H9 (cell line): ENCODE results near the gene TIAM2. TPM values are rescaled to one million over a fixed set of nuclear protein-coding genes. Genes with fewer than 3 reads are reported as not detected.

ENCODE experiments used
- DNase-seq: peaks from one replicate; pipeline ENCODE4 v3.0.0-alpha.2; 2017
- H2AFZ ChIP-seq: one replicate; pipeline ENCODE4 v1.6.1; 2013; ENCODE audit warnings: mild to moderate bottlenecking, low read length, control low read depth, moderate library complexity
- H2AK5ac ChIP-seq: 2 replicates; pipeline ENCODE4 v1.6.1; 2013; ENCODE audit warnings: low read length, control low read depth, mixed read lengths; ENCODE audit not compliant: insufficient read length
- H2BK120ac ChIP-seq: one replicate; pipeline ENCODE4 v1.6.1; 2013; ENCODE audit warnings: low read depth, mild to moderate bottlenecking, low read length, control low read depth, inconsistent platforms; ENCODE audit not compliant: poor library complexity, severe bottlenecking
- H2BK12ac ChIP-seq: 2 replicates; pipeline ENCODE4 v1.6.1; 2013; ENCODE audit warnings: low read length, control low read depth, mixed read lengths, low read depth; ENCODE audit not compliant: insufficient read length
- H2BK15ac ChIP-seq: 2 replicates; pipeline ENCODE4 v1.6.1; 2013; ENCODE audit warnings: low read depth, low read length, control low read depth
- H2BK20ac ChIP-seq: one replicate; pipeline ENCODE4 v1.6.1; 2013; ENCODE audit warnings: low read depth, mild to moderate bottlenecking, low read length, control low read depth, inconsistent platforms; ENCODE audit not compliant: poor library complexity, severe bottlenecking
- H2BK5ac ChIP-seq: 2 replicates; pipeline ENCODE4 v1.6.1; 2013; ENCODE audit warnings: low read length, control low read depth, mixed read lengths; ENCODE audit not compliant: insufficient read length
- H3K14ac ChIP-seq: 2 replicates; pipeline ENCODE4 v1.6.1; 2013; ENCODE audit warnings: low read length, control low read depth; ENCODE audit not compliant: insufficient read depth
- H3K18ac ChIP-seq: 2 replicates; pipeline ENCODE4 v1.6.1; 2013; ENCODE audit warnings: low read depth, mild to moderate bottlenecking, mixed read lengths, low read length, control low read depth; ENCODE audit not compliant: insufficient read length
- H3K23ac ChIP-seq: 2 replicates; pipeline ENCODE4 v1.6.1; 2013; ENCODE audit warnings: low read length, control low read depth, mixed read lengths, low read depth; ENCODE audit not compliant: insufficient read length
- H3K23me2 ChIP-seq: 2 replicates; pipeline ENCODE4 v1.6.1; 2013; ENCODE audit warnings: low read depth, mild to moderate bottlenecking, mixed read lengths, low read length, control low read depth; ENCODE audit not compliant: insufficient read length, poor library complexity, severe bottlenecking
- H3K27ac ChIP-seq: 2 replicates; pipeline ENCODE4 v1.5.1; 2013; ENCODE audit warnings: low read length, control low read depth, mixed read lengths, low read depth; ENCODE audit not compliant: insufficient read length
- H3K27me3 ChIP-seq: 2 replicates; pipeline ENCODE4 v1.6.1; 2013; ENCODE audit warnings: low read length, control low read depth, inconsistent platforms; ENCODE audit not compliant: insufficient read depth
- H3K4ac ChIP-seq: 2 replicates; pipeline ENCODE4 v1.6.1; 2013; ENCODE audit warnings: low read depth, mild to moderate bottlenecking, control low read depth, inconsistent platforms, low read length, moderate library complexity
- H3K4me1 ChIP-seq: 2 replicates; pipeline ENCODE4 v1.6.1; 2013; ENCODE audit warnings: low read length, control low read depth, inconsistent platforms; ENCODE audit not compliant: insufficient read depth
- H3K4me2 ChIP-seq: 2 replicates; pipeline ENCODE4 v1.6.1; 2013; ENCODE audit warnings: low read length, control low read depth, mixed read lengths; ENCODE audit not compliant: insufficient read length, insufficient read depth
- H3K56ac ChIP-seq: 2 replicates; pipeline ENCODE4 v1.6.1; 2013; ENCODE audit warnings: low read depth, mild to moderate bottlenecking, mixed read lengths, low read length, control low read depth; ENCODE audit not compliant: insufficient read length
- H3K79me1 ChIP-seq: 2 replicates; pipeline ENCODE4 v1.6.1; 2013; ENCODE audit warnings: low read depth, mild to moderate bottlenecking, moderate library complexity, low read length, control low read depth, inconsistent platforms; ENCODE audit not compliant: insufficient read depth, poor library complexity, severe bottlenecking
- H3K79me2 ChIP-seq: 2 replicates; pipeline ENCODE4 v1.6.1; 2013; ENCODE audit warnings: low read length, control low read depth, inconsistent platforms; ENCODE audit not compliant: insufficient read depth
- H3K9ac ChIP-seq: 2 replicates; pipeline ENCODE4 v1.6.1; 2013; ENCODE audit warnings: low read length, control low read depth, mixed read lengths; ENCODE audit not compliant: insufficient read length; ENCODE audit errors: extremely low read depth
- H3K9me3 ChIP-seq: one replicate; pipeline ENCODE4 v1.6.1; 2013; ENCODE audit warnings: low read depth, low read length, inconsistent platforms; ENCODE audit not compliant: control insufficient read depth
- H3T11ph ChIP-seq: one replicate; pipeline ENCODE4 v1.6.1; 2013; ENCODE audit warnings: mild to moderate bottlenecking, low read length, control low read depth, inconsistent platforms
- H4K20me1 ChIP-seq: one replicate; pipeline ENCODE4 v1.6.1; 2013; ENCODE audit not compliant: control insufficient read depth, insufficient read length, insufficient read depth
- H4K5ac ChIP-seq: 2 replicates; pipeline ENCODE4 v1.6.1; 2013; ENCODE audit warnings: low read depth, mild to moderate bottlenecking, mixed read lengths, low read length, control low read depth; ENCODE audit not compliant: insufficient read length
- H4K8ac ChIP-seq: replicated peaks from 2 replicates; pipeline ENCODE4 v1.6.1; 2013; ENCODE audit warnings: low read length, control low read depth, mixed read lengths, low read depth; ENCODE audit not compliant: insufficient read length
- H4K91ac ChIP-seq: 2 replicates; pipeline ENCODE4 v1.6.1; 2013; ENCODE audit warnings: low read depth, mild to moderate bottlenecking, moderate library complexity, mixed read lengths, low read length, control low read depth; ENCODE audit not compliant: insufficient read length
- H3K27ac Mint-ChIP-seq, 3 experiments: 2 replicates in 2 of 3; 3 replicates in 1 of 3; pipeline ENCODE4 v1.8.0; 2020 to 2021; ENCODE audit warnings: mixed read lengths in 3 of 3, mild to moderate bottlenecking in 1 of 3, moderate library complexity in 1 of 3
- H3K27me3 Mint-ChIP-seq: 2 replicates; pipeline ENCODE4 v1.8.0; 2021; ENCODE audit warnings: low read depth, mild to moderate bottlenecking, moderate library complexity, mixed read lengths
- H3K36me3 Mint-ChIP-seq, 3 experiments: 2 replicates in 2 of 3; 3 replicates in 1 of 3; pipeline ENCODE4 v1.8.0; 2020 to 2021; ENCODE audit warnings: low read depth in 3 of 3, mixed read lengths in 3 of 3; ENCODE audit not compliant: insufficient read depth in 1 of 3
- H3K4me1 Mint-ChIP-seq, 2 experiments: 2 replicates each; pipeline ENCODE4 v1.8.0; 2020; ENCODE audit warnings: mixed read lengths in 2 of 2
- H3K4me3 Mint-ChIP-seq, 2 experiments: 2 replicates in 1 of 2; 3 replicates in 1 of 2; pipeline ENCODE4 v1.8.0; 2020 to 2021; ENCODE audit warnings: mild to moderate bottlenecking in 2 of 2, mixed read lengths in 2 of 2, moderate library complexity in 1 of 2
- H3K9me3 Mint-ChIP-seq, 2 experiments: 2 replicates in 1 of 2; 3 replicates in 1 of 2; pipeline ENCODE4 v1.8.0; 2020; ENCODE audit warnings: mild to moderate bottlenecking in 2 of 2, mixed read lengths in 2 of 2, moderate library complexity in 1 of 2
- WGBS: extraction: QIAGEN DNeasy Blood & Tissue Kit; methylation state at CpG from one replicate; pipeline ENCODE4 v1.1.7; 2013; ENCODE audit warnings: missing lambda C conversion rate, low lambda C conversion rate, mixed read lengths; ENCODE audit not compliant: insufficient read length; ENCODE audit errors: extremely low coverage; 5-methylcytosine and 5-hydroxymethylcytosine counted together
- total RNA-seq: library from RNA; stranded (reverse); gene quantifications from 2 replicates; pipeline ENCODE4 v1.2.1, GENCODE V29; 2021
- TF ChIP-seq, protein P1 (sequence below): fragments of 200-600 bp; sonication (generic); conservative IDR thresholded peaks from 3 replicates; pipeline ENCODE4 v1.8.0; 2021; ENCODE audit warnings: antibody characterized with exemption, mild to moderate bottlenecking

The TIAM2 gene
- total RNA-seq, 1 experiment from 2014 or later, result 6.3 TPM

DNA sequence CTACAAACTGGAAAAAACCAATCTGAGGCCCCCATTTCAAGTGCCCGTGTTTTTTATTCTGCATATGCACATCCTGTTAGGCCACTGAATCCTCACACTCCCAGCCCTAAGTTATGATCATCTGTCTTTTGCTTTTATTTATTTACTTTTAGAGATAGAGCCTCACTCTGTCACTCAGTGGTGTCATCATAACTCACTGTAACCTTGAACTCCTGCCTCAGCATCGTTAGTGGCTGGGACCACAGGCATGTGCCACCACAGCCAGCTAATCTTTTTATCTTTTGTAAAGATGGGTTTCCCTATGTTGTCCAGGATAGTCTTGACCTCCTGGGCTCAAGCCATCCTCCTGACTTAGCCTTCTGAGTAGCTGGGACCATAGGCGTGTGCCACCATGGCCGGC, 239.1 kb downstream of the TIAM2 start:
- no peak overlapping the region for H3T11ph ChIP-seq
- H3K4ac ChIP-seq, result no peak overlapping the region
- no peaks in the 10 kb centered on the region for H3K23me2 ChIP-seq
- peaks cover 31 to 39% of the 10 kb centered on the region in 2 experiments for H3K9me3 Mint-ChIP-seq
- no peak overlapping the region for H3K23ac ChIP-seq
- H3K4me3 Mint-ChIP-seq, result no peak overlapping the region
- H3K27ac ChIP-seq, result no peak overlapping the region
- no peak overlapping the region for H3K9ac ChIP-seq
- H4K20me1 ChIP-seq, result no peaks in the 10 kb centered on the region
- DNase-seq, result no peak
- H3K9me3 ChIP-seq, result peaks cover 13% of the 10 kb centered on the region
- peaks cover 37 to 44% (median 39%) of the 10 kb centered on the region in 3 experiments for H3K36me3 Mint-ChIP-seq
- peaks cover 3% of the 10 kb centered on the region for H3K27me3 Mint-ChIP-seq
- no peak overlapping the region for H2AK5ac ChIP-seq
- no peaks in the 10 kb centered on the region for H3K27me3 ChIP-seq
- no peak overlapping the region for H3K4me2 ChIP-seq
- no peak overlapping the region for H2AFZ ChIP-seq
- no peaks in the 10 kb centered on the region for H3K79me1 ChIP-seq
- no peaks in the 10 kb centered on the region for H3K4me1 ChIP-seq
- no peak overlapping the region for H2BK20ac ChIP-seq
- peaks cover 8 to 9% of the 10 kb centered on the region in 2 experiments for H3K4me1 Mint-ChIP-seq
- H3K27ac Mint-ChIP-seq, result no peak overlapping the region
- TF ChIP-seq, protein P1, sequence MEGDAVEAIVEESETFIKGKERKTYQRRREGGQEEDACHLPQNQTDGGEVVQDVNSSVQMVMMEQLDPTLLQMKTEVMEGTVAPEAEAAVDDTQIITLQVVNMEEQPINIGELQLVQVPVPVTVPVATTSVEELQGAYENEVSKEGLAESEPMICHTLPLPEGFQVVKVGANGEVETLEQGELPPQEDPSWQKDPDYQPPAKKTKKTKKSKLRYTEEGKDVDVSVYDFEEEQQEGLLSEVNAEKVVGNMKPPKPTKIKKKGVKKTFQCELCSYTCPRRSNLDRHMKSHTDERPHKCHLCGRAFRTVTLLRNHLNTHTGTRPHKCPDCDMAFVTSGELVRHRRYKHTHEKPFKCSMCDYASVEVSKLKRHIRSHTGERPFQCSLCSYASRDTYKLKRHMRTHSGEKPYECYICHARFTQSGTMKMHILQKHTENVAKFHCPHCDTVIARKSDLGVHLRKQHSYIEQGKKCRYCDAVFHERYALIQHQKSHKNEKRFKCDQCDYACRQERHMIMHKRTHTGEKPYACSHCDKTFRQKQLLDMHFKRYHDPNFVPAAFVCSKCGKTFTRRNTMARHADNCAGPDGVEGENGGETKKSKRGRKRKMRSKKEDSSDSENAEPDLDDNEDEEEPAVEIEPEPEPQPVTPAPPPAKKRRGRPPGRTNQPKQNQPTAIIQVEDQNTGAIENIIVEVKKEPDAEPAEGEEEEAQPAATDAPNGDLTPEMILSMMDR, result no peak
- no peak overlapping the region for H4K5ac ChIP-seq
- no peak overlapping the region for H3K14ac ChIP-seq
- H3K18ac ChIP-seq, result no peak overlapping the region
- H2BK5ac ChIP-seq, result no peak overlapping the region
- WGBS, result no CpG with 5 or more reads among the region's 4 CpGs
- no peak overlapping the region for H2BK15ac ChIP-seq
- H2BK12ac ChIP-seq, result no peak overlapping the region
- H3K79me2 ChIP-seq, result no peaks in the 10 kb centered on the region
- no peak overlapping the region for H4K91ac ChIP-seq
- no peak overlapping the region for H2BK120ac ChIP-seq
- H3K56ac ChIP-seq, result no peak overlapping the region
- H4K8ac ChIP-seq, result no peak overlapping the region
